ENCODE data around the gene ZFYVE27. TPM values are rescaled to one million over a fixed set of nuclear protein-coding genes. Genes with fewer than 3 reads are reported as not detected.

The ZFYVE27 gene
- total and polyA plus RNA-seq, 2 donors (not counting 3 experiments of a cell fraction or from before 2014, with no cell fraction given), result 16.3 to 24.2 TPM

DNA sequence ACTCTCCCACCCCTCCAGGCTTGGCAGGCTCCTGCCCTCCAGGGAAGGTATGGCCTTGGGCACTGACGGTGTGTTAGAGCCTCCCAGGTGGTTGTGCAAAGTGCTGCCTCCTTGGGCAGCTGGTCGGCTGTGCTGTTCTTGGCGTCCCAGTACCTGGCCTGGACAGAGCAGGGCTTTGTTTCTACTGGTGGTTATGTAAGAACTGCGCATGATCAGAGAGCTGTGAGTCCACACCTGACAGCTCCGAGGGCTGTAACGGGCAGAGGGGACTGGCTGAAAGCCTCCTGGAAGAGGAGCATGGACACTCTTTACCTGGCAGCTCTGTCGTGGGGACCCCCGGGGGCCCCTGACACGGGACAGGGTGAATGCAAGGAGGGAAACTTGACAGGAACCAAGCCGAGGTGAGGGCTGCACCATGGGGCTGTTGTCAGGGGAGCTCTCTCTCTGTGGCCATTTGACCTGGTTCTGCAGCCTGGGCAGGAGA lies 37.9 kb downstream of the ZFYVE27 start:
- no TSS peak for BruUV-seq (replicated peaks)

DNA sequence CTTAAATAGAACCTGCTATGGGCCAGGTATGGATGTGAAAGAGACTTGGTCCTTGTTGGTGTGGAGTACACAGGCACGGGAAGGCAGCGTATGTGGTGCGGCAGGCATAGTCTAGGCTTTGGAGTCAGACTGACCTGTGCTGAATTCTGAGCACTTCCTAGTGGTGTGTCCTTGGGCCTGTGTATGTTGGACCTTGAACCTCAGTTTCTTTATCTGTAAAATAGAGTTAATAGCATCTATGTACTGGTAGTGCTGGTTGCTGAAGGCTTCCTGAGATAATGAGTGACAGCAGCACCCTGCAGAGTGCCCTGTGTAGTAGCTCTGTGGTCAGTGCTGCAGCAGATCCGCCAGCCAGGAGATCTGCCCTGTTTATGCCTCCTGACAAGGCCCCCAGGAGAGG lies 40.2 kb downstream of the ZFYVE27 start:
- H2AFZ ChIP-seq (ENCODE audit: low read depth, low read length), result no peak overlapping the region
- CTCF ChIA-PET, result no interaction called here
- TF ChIP-seq JUN (IDR thresholded peaks at IDR 0.05; ENCODE audit: borderline replicate concordance, insufficient read depth, insufficient read length, low read depth) (no peak), MYC (IDR thresholded peaks at IDR 0.05; ENCODE audit: low read depth, low read length) (no peak), POLR2AphosphoS5 (IDR thresholded peaks at IDR 0.05; ENCODE audit: insufficient read depth, low read depth, low read length) (no peak), FOS (IDR thresholded peaks at IDR 0.05; ENCODE audit: borderline replicate concordance, insufficient read depth, low read length) (no peak), GATA2 (IDR thresholded peaks at IDR 0.05; ENCODE audit: insufficient read depth, insufficient read length, low read depth, low read length) (no peak), POLR2A (IDR thresholded peaks at IDR 0.05; ENCODE audit: low read depth, low read length) (no peak), EZH2 (IDR thresholded peaks at IDR 0.05; ENCODE audit: borderline replicate concordance, low read depth, low read length, severe bottlenecking) (no peak)
- TF ChIP-seq, protein P1, sequence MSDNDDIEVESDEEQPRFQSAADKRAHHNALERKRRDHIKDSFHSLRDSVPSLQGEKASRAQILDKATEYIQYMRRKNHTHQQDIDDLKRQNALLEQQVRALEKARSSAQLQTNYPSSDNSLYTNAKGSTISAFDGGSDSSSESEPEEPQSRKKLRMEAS (IDR thresholded peaks at IDR 0.05; ENCODE audit: insufficient read depth, insufficient read length), result no peak
- TF ChIP-seq, protein P2, sequence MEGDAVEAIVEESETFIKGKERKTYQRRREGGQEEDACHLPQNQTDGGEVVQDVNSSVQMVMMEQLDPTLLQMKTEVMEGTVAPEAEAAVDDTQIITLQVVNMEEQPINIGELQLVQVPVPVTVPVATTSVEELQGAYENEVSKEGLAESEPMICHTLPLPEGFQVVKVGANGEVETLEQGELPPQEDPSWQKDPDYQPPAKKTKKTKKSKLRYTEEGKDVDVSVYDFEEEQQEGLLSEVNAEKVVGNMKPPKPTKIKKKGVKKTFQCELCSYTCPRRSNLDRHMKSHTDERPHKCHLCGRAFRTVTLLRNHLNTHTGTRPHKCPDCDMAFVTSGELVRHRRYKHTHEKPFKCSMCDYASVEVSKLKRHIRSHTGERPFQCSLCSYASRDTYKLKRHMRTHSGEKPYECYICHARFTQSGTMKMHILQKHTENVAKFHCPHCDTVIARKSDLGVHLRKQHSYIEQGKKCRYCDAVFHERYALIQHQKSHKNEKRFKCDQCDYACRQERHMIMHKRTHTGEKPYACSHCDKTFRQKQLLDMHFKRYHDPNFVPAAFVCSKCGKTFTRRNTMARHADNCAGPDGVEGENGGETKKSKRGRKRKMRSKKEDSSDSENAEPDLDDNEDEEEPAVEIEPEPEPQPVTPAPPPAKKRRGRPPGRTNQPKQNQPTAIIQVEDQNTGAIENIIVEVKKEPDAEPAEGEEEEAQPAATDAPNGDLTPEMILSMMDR (IDR thresholded peaks at IDR 0.05; ENCODE audit: extremely low read depth in 1 of 2, insufficient read depth in 1 of 2, low read depth in 1 of 2, low read length in 2 of 2), result no peak
- no peaks in the 10 kb centered on the region for H3K9me1 ChIP-seq (replicated peaks; ENCODE audit: control insufficient read depth, extremely low read depth, insufficient read depth, low read length)
- no peak overlapping the region for H3K4me2 ChIP-seq (ENCODE audit: insufficient read depth, low read length)
- H3K27me3 ChIP-seq (ENCODE audit: control insufficient read depth in 2 of 2, insufficient read depth in 2 of 2, low read length in 2 of 2), result peaks cover 20% of the 10 kb centered on the region in 2 experiments
- FAIRE-seq (no peak), DNase-seq (ENCODE audit: low read depth, low spot score) (no peak)
- dilution Hi-C loops (cut with MboI; ENCODE audit: extremely low pct_ligation_motif_present, low sequenced_read_pairs) (no loop called here), intact Hi-C loops (cut with micrococcal nuclease) (no loop called here)
- no peak overlapping the region for H3K9ac ChIP-seq (replicated peaks; ENCODE audit: extremely low read depth, insufficient read depth, low read length)
- H3K9me3 ChIP-seq (replicated peaks; ENCODE audit: control insufficient read depth, insufficient read depth, low read length), result no peaks in the 10 kb centered on the region
- H3K4me3 ChIP-seq (replicated peaks in 1 of 3; ENCODE audit: insufficient read depth in 1 of 3, low read depth in 1 of 3, low read length in 3 of 3), result no peak overlapping the region
- no TSS peak for BruUV-seq (replicated peaks)
- peaks cover 4% of the 10 kb centered on the region for H3K4me1 ChIP-seq (ENCODE audit: control insufficient read depth, extremely low read depth, insufficient read depth, low read length)
- no peaks in the 10 kb centered on the region for H3K36me3 ChIP-seq (ENCODE audit: control insufficient read depth in 2 of 2, extremely low read depth in 1 of 2, insufficient read depth in 2 of 2, low read length in 2 of 2)
- H3K27ac ChIP-seq (ENCODE audit: insufficient read depth, low read depth, low read length), result no peak overlapping the region
- no peaks in the 10 kb centered on the region for H3K79me2 ChIP-seq (ENCODE audit: control insufficient read depth, insufficient read depth, low read length)
- POLR2A ChIA-PET, result no interaction called here
- no peaks in the 10 kb centered on the region for H4K20me1 ChIP-seq (replicated peaks; ENCODE audit: control insufficient read depth, extremely low read depth, insufficient read depth, low read length)

More for the DNA sequence above, 37.9 kb downstream of the ZFYVE27 start:
- CTCF ChIA-PET, result interaction anchor here (0.9 to 1.7 kb wide), 3 partner anchors 17 to 266 kb away, joined by 3 to 4 read pairs (median 3); no protein-coding TSS in a partner anchor
- dilution Hi-C loops (cut with MboI; ENCODE audit: extremely low pct_ligation_motif_present, low sequenced_read_pairs) (no loop called here), intact Hi-C loops (cut with micrococcal nuclease) (no loop called here)
- Histone ChIP-seq H3K27ac (ENCODE audit: insufficient read depth, low read depth, low read length) (no peak overlapping the region), H3K27me3 (ENCODE audit: control insufficient read depth in 2 of 2, insufficient read depth in 2 of 2, low read length in 2 of 2) (peaks cover 37 to 41% of the 10 kb centered on the region in 2 experiments), H3K4me1 (ENCODE audit: control insufficient read depth, extremely low read depth, insufficient read depth, low read length) (no peaks in the 10 kb centered on the region), H3K36me3 (ENCODE audit: control insufficient read depth in 2 of 2, extremely low read depth in 1 of 2, insufficient read depth in 2 of 2, low read length in 2 of 2) (no peaks in the 10 kb centered on the region), H3K4me3 (replicated peaks in 1 of 3; ENCODE audit: insufficient read depth in 1 of 3, low read depth in 1 of 3, low read length in 3 of 3) (no peak overlapping the region), H3K9ac (replicated peaks; ENCODE audit: extremely low read depth, insufficient read depth, low read length) (no peak overlapping the region), H4K20me1 (replicated peaks; ENCODE audit: control insufficient read depth, extremely low read depth, insufficient read depth, low read length) (no peaks in the 10 kb centered on the region), H2AFZ (ENCODE audit: low read depth, low read length) (no peak overlapping the region), H3K4me2 (ENCODE audit: insufficient read depth, low read length) (no peak overlapping the region), H3K9me1 (replicated peaks; ENCODE audit: control insufficient read depth, extremely low read depth, insufficient read depth, low read length) (no peaks in the 10 kb centered on the region), H3K79me2 (ENCODE audit: control insufficient read depth, insufficient read depth, low read length) (no peaks in the 10 kb centered on the region), H3K9me3 (replicated peaks; ENCODE audit: control insufficient read depth, insufficient read depth, low read length) (no peaks in the 10 kb centered on the region)
- FAIRE-seq, result no peak
- DNase-seq (ENCODE audit: low read depth, low spot score), result no peak
- no peak for TF ChIP-seq POLR2AphosphoS5 (IDR thresholded peaks at IDR 0.05; ENCODE audit: insufficient read depth, low read depth, low read length)
- no peak for TF ChIP-seq EZH2 (IDR thresholded peaks at IDR 0.05; ENCODE audit: borderline replicate concordance, low read depth, low read length, severe bottlenecking)
- no peak for TF ChIP-seq POLR2A (IDR thresholded peaks at IDR 0.05; ENCODE audit: low read depth, low read length)
- POLR2A ChIA-PET, result no interaction called here
